H1 (cell line): ENCODE results near the gene ADD3. TPM values are rescaled to one million over a fixed set of nuclear protein-coding genes. Genes with fewer than 3 reads are reported as not detected.

ENCODE experiments used
- CTCF ChIA-PET: fragments of 300-600 bp; sonication (Branson Sonifier 250); formaldehyde crosslinking; loops from one replicate; lab custom pipeline; 2021; ENCODE audit not compliant: partially characterized antibody; lab: Charles Lee
- POLR2A ChIA-PET: fragments of 300-600 bp; sonication (Branson Sonifier 250); formaldehyde crosslinking; loops from one replicate; lab custom pipeline; 2021; ENCODE audit warnings: inconsistent platforms; ENCODE audit not compliant: partially characterized antibody; lab: Charles Lee
- DNase-seq, 2 experiments: peaks; one replicate each; pipeline versions ENCODE4 v3.0.0 to v3.0.0-alpha.2; 2010 to 2022; ENCODE audit warnings: low spot score in 2 of 2, low read depth in 1 of 2, mixed read lengths in 1 of 2
- FAIRE-seq: peaks from 2 replicates; lab custom pipeline; 2011; peaks lifted over from hg19 to GRCh38; lab: Jason Lieb, UNC
- H2AFZ ChIP-seq: 2 replicates; pipeline ENCODE4 v1.8.1; 2012; ENCODE audit warnings: low read length, inconsistent platforms
- H2AK5ac ChIP-seq: 2 replicates; pipeline ENCODE4 v1.6.1; 2013; ENCODE audit warnings: low read depth, low read length
- H2BK120ac ChIP-seq: replicated peaks from 2 replicates; pipeline ENCODE3; 2013; ENCODE audit warnings: low read depth, low read length, inconsistent platforms
- H2BK12ac ChIP-seq: 2 replicates; pipeline ENCODE4 v1.6.1; 2013; ENCODE audit warnings: low read depth, low read length
- H2BK15ac ChIP-seq: 2 replicates; pipeline ENCODE4 v1.6.1; 2013; ENCODE audit warnings: low read length
- H2BK20ac ChIP-seq: 2 replicates; pipeline ENCODE4 v1.6.1; 2013; ENCODE audit warnings: low read length
- H2BK5ac ChIP-seq: 2 replicates; pipeline ENCODE4 v1.6.1; 2013; ENCODE audit warnings: low read depth, low read length
- H3K14ac ChIP-seq: 2 replicates; pipeline ENCODE4 v1.6.1; 2013; ENCODE audit warnings: inconsistent platforms; ENCODE audit not compliant: insufficient read length
- H3K18ac ChIP-seq: 2 replicates; pipeline ENCODE4 v1.6.1; 2013; ENCODE audit warnings: low read length; ENCODE audit errors: extremely low read depth
- H3K23ac ChIP-seq: 2 replicates; pipeline ENCODE4 v1.6.1; 2013; ENCODE audit warnings: inconsistent platforms; ENCODE audit not compliant: insufficient read length
- H3K23me2 ChIP-seq: 2 replicates; pipeline ENCODE4 v1.6.1; 2013; ENCODE audit warnings: low read depth, low read length
- H3K27ac ChIP-seq: 2 replicates; pipeline ENCODE4 v1.6.1; 2011; ENCODE audit warnings: low read depth, low read length, inconsistent platforms
- H3K27me3 ChIP-seq, 4 experiments: replicated peaks in 1 of 4; 1 replicate in 1 of 4; 2 replicates in 3 of 4; pipeline versions ENCODE4 v1.6.1 to v1.8.1; 2011 to 2013; ENCODE audit warnings: low read length in 3 of 4, mild to moderate bottlenecking in 3 of 4, inconsistent platforms in 2 of 4, mixed read lengths in 2 of 4, moderate library complexity in 1 of 4; ENCODE audit not compliant: control insufficient read depth in 3 of 4, insufficient read depth in 3 of 4; ENCODE audit errors: extremely low read depth in 1 of 4
- H3K36me3 ChIP-seq, 4 experiments: 2 replicates each; pipeline versions ENCODE4 v1.6.1 to v1.8.1; 2011 to 2013; ENCODE audit warnings: mild to moderate bottlenecking in 4 of 4, low read length in 3 of 4, moderate library complexity in 2 of 4, control low read depth in 1 of 4, inconsistent platforms in 1 of 4; ENCODE audit not compliant: insufficient read depth in 4 of 4, control insufficient read depth in 2 of 4
- H3K4ac ChIP-seq: replicated peaks from 2 replicates; pipeline ENCODE3; 2013; ENCODE audit warnings: low read length, low read depth, mixed read lengths, inconsistent platforms; ENCODE audit not compliant: insufficient read length
- H3K4me1 ChIP-seq, 4 experiments: replicated peaks in 1 of 4; 1 replicate in 1 of 4; 2 replicates in 3 of 4; pipeline versions ENCODE4 v1.6.1 to v1.8.1; 2011 to 2013; ENCODE audit warnings: low read length in 3 of 4, inconsistent platforms in 2 of 4, mixed read lengths in 1 of 4; ENCODE audit not compliant: insufficient read depth in 4 of 4, control insufficient read depth in 3 of 4
- H3K4me2 ChIP-seq, 2 experiments: 2 replicates each; pipeline versions ENCODE4 v1.6.1 to v1.8.1; 2011 to 2013; ENCODE audit warnings: low read depth in 2 of 2, low read length in 2 of 2, control low read depth in 1 of 2, inconsistent platforms in 1 of 2, mild to moderate bottlenecking in 1 of 2; ENCODE audit not compliant: insufficient read depth in 1 of 2
- H3K4me3 ChIP-seq, 4 experiments: fragments of 200-600, 300-600 bp in 1 of 4; sonication (generic), shearing (Covaris generic), sonication (Bioruptor Twin) in 1 of 4; 2 replicates each; pipeline versions ENCODE4 v1.5.1 to v1.8.1; 2011 to 2016; ENCODE audit warnings: low read length in 4 of 4, low read depth in 3 of 4, control low read depth in 2 of 4, inconsistent platforms in 2 of 4, mild to moderate bottlenecking in 2 of 4, mixed read lengths in 1 of 4, moderate library complexity in 1 of 4; ENCODE audit not compliant: insufficient read depth in 2 of 4; ENCODE audit errors: extremely low read depth in 1 of 4
- H3K56ac ChIP-seq: replicated peaks from 2 replicates; pipeline ENCODE3; 2013; ENCODE audit warnings: low read depth, mild to moderate bottlenecking, mixed read lengths, low read length, inconsistent platforms; ENCODE audit not compliant: insufficient read length
- H3K79me1 ChIP-seq: 2 replicates; pipeline ENCODE4 v1.6.1; 2013; ENCODE audit warnings: low read depth, low read length, control low read depth
- H3K79me2 ChIP-seq, 2 experiments: 2 replicates each; pipeline versions ENCODE4 v1.6.1 to v1.8.1; 2012 to 2013; ENCODE audit warnings: low read length in 2 of 2, mild to moderate bottlenecking in 2 of 2, inconsistent platforms in 1 of 2; ENCODE audit not compliant: insufficient read depth in 2 of 2, control insufficient read depth in 1 of 2
- H3K9ac ChIP-seq, 4 experiments: replicated peaks in 1 of 4; 1 replicate in 1 of 4; 2 replicates in 3 of 4; pipeline versions ENCODE4 v1.6.1 to v1.8.1; 2011 to 2013; ENCODE audit warnings: low read depth in 3 of 4, low read length in 3 of 4, control low read depth in 2 of 4, mild to moderate bottlenecking in 2 of 4, moderate library complexity in 2 of 4, inconsistent platforms in 1 of 4; ENCODE audit errors: extremely low read depth in 1 of 4
- H3K9me3 ChIP-seq, 2 experiments: 2 replicates each; pipeline versions ENCODE4 v1.6.1 to v1.8.1; 2012 to 2013; ENCODE audit warnings: mild to moderate bottlenecking in 2 of 2, moderate library complexity in 2 of 2, control low read depth in 1 of 2, inconsistent platforms in 1 of 2, low read depth in 1 of 2, low read length in 1 of 2, mixed read lengths in 1 of 2; ENCODE audit not compliant: insufficient read depth in 2 of 2
- H4K20me1 ChIP-seq, 2 experiments: replicated peaks in 1 of 2; 2 replicates each; pipeline versions ENCODE3 to v1.8.1; 2011 to 2013; ENCODE audit warnings: inconsistent platforms in 2 of 2, low read length in 2 of 2, mild to moderate bottlenecking in 1 of 2; ENCODE audit not compliant: insufficient read depth in 2 of 2, control insufficient read depth in 1 of 2
- H4K5ac ChIP-seq: 2 replicates; pipeline ENCODE4 v1.6.1; 2013; ENCODE audit warnings: low read length, low read depth, mixed read lengths, inconsistent platforms; ENCODE audit not compliant: insufficient read length
- H4K8ac ChIP-seq: 2 replicates; pipeline ENCODE4 v1.8.0; 2013; ENCODE audit warnings: mild to moderate bottlenecking, moderate library complexity, low read length, inconsistent platforms; ENCODE audit not compliant: insufficient read depth; ENCODE audit errors: extremely low read depth
- H4K91ac ChIP-seq: replicated peaks from 2 replicates; pipeline ENCODE3; 2013; ENCODE audit warnings: low read length, mixed read lengths, inconsistent platforms; ENCODE audit not compliant: insufficient read length
- ASH2L ChIP-seq: fragments of 200-600, 300-600 bp; sonication (generic); IDR thresholded peaks from one replicate; pipeline ENCODE4 v1.7.1; 2017; ENCODE audit warnings: low read length
- ATF3 ChIP-seq: IDR thresholded peaks from 2 replicates; pipeline ENCODE4 v1.6.1; 2011; ENCODE audit warnings: low read depth, mild to moderate bottlenecking, low read length; ENCODE audit not compliant: insufficient read depth
- CBX8 ChIP-seq: fragments of 300-800, 300-1000 bp; sonication (generic); IDR thresholded peaks from 2 replicates; pipeline ENCODE4 v1.7.1; 2016; ENCODE audit warnings: low read depth, low read length, borderline replicate concordance
- E2F6 ChIP-seq: IDR thresholded peaks from 2 replicates; pipeline ENCODE4 v1.6.1; 2012; ENCODE audit warnings: inconsistent platforms
- FOSL1 ChIP-seq: IDR thresholded peaks from 2 replicates; pipeline ENCODE4 v1.6.1; 2011; ENCODE audit warnings: mild to moderate bottlenecking, low read depth, low read length, moderate library complexity; ENCODE audit not compliant: insufficient read depth
- GABPA ChIP-seq: IDR thresholded peaks from 2 replicates; pipeline ENCODE4 v1.6.1; 2011; ENCODE audit warnings: mild to moderate bottlenecking, low read length, moderate library complexity, borderline replicate concordance; ENCODE audit not compliant: insufficient read depth
- GTF2F1 ChIP-seq: IDR thresholded peaks from 2 replicates; pipeline ENCODE4 v1.6.1; 2012; ENCODE audit warnings: low read depth, low read length, improper control_type of control experiment, borderline replicate concordance
- KDM5A ChIP-seq: fragments of 200-600 bp; IDR thresholded peaks from 2 replicates; pipeline ENCODE4 v1.7.1; 2012; ENCODE audit warnings: mild to moderate bottlenecking, low read length, inconsistent platforms, mixed read lengths
- NRF1 ChIP-seq: IDR thresholded peaks from 2 replicates; pipeline ENCODE4 v1.6.1; 2011; ENCODE audit warnings: mild to moderate bottlenecking, low read depth, low read length, improper control_type of control experiment
- SAP30 ChIP-seq: fragments of 300-600 bp; sonication (generic); IDR thresholded peaks from 2 replicates; pipeline ENCODE4 v1.7.1; 2012; ENCODE audit warnings: low read length, moderate library complexity, mild to moderate bottlenecking, inconsistent platforms; ENCODE audit not compliant: insufficient read depth, insufficient replicate concordance
- SIN3A ChIP-seq, 2 experiments: IDR thresholded peaks in 1 of 2; conservative IDR thresholded peaks in 1 of 2; 2 replicates each; pipeline ENCODE4 v1.6.1; 2011 to 2012; ENCODE audit warnings: low read length in 2 of 2, improper control_type of control experiment in 1 of 2, low read depth in 1 of 2, mild to moderate bottlenecking in 1 of 2
- SP4 ChIP-seq: IDR thresholded peaks from 2 replicates; pipeline ENCODE4 v1.6.1; 2012; ENCODE audit warnings: low read length, inconsistent platforms
- TAF1 ChIP-seq: IDR thresholded peaks from 2 replicates; pipeline ENCODE4 v1.6.1; 2011; ENCODE audit warnings: mild to moderate bottlenecking, low read depth, low read length
- WGBS, 2 experiments: shearing (Covaris generic) in 1 of 2; methylation state at CpG; one replicate each; pipeline versions ENCODE4 v1.1.6 to v1.1.7; 2013 to 2015; ENCODE audit warnings: low lambda C conversion rate in 2 of 2, mixed read lengths in 2 of 2, inconsistent platforms in 1 of 2, low coverage in 1 of 2, missing lambda C conversion rate in 1 of 2; ENCODE audit not compliant: insufficient replicate concordance in 2 of 2, insufficient coverage in 1 of 2, insufficient read length in 1 of 2; ENCODE audit errors: extremely low coverage in 1 of 2, missing lambda C conversion rate in 1 of 2; 5-methylcytosine and 5-hydroxymethylcytosine counted together
- polyA plus RNA-seq, 7 experiments: library from polyadenylated mRNA; depleted of rRNA in 3 of 7; stranded (reverse) in 5 of 7; unstranded in 2 of 7; fragments of >200 nt in 5 of 7; fragments of 200-250 nt in 2 of 7; gene quantifications; 1 replicate in 5 of 7; 2 replicates in 1 of 7; 4 replicates in 1 of 7; pipeline versions ENCODE4 v1.2.1 to v1.2.3, GENCODE V29; 2011 to 2013; ENCODE audit warnings: missing spikeins in 2 of 7, mixed read lengths in 2 of 7
- total RNA-seq: library from RNA; stranded (reverse); fragmentation: NEBNext Ultra II Directional; extraction: Animal tissue kit (Norgen Biotek cat#: 25700); gene quantifications from 2 replicates; pipeline ENCODE4 v1.2.1, GENCODE V29; 2021

Gene ADD3
- total and polyA plus RNA-seq, 2 of the 8 experiments (the other 6 are each of a cell fraction or from before 2014, with no cell fraction given): 44.7 to 85.6 TPM

GRCh38 chr10:109963439-109963838 is 44.3 kb upstream of the ADD3 start:
- H3K79me2 ChIP-seq: no peaks in the 10 kb centered on the region
- no peaks in the 10 kb centered on the region for H4K20me1 ChIP-seq
- no peak overlapping the region for H3K4me3 ChIP-seq
- 93% methylated on average over 5 of the region's 5 CpGs; no CpG with 5 or more reads in 1 of the 2 experiments for WGBS, 2 experiments
- H2AFZ ChIP-seq: no peak overlapping the region
- no peak overlapping the region for H2BK120ac ChIP-seq
- FAIRE-seq (no peak), DNase-seq (no peak)
- H3K23ac ChIP-seq: no peak overlapping the region
- no peak overlapping the region for H4K8ac ChIP-seq
- no peak overlapping the region for H2AK5ac ChIP-seq
- H3K9me3 ChIP-seq: no peaks in the 10 kb centered on the region
- no peak overlapping the region for H4K91ac ChIP-seq
- H3K27me3 ChIP-seq: no peaks in the 10 kb centered on the region
- H3K56ac ChIP-seq: no peak overlapping the region
- ChIA-PET POLR2A (interaction anchor here (1.1 to 1.2 kb wide), 2 partner anchors 13 to 29 kb away, joined by 3 to 5 read pairs; no protein-coding TSS in a partner anchor), CTCF (interaction anchor here (1.5 to 2.6 kb wide), 4 partner anchors 8 to 79 kb away, joined by 4 to 17 read pairs (median 8); no protein-coding TSS in a partner anchor)
- no peak overlapping the region for H3K4ac ChIP-seq
- no peak overlapping the region for H3K4me2 ChIP-seq
- no peak overlapping the region for H3K18ac ChIP-seq
- H3K79me1 ChIP-seq: no peaks in the 10 kb centered on the region
- no peak overlapping the region for H3K9ac ChIP-seq
- no peak overlapping the region for H4K5ac ChIP-seq
- H3K4me1 ChIP-seq: peaks cover 8 to 19% (median 11%) of the 10 kb centered on the region in 4 experiments; a peak in 6 of 7 replicates
- no peaks in the 10 kb centered on the region; the same call in 1 of the 2 replicates for H3K23me2 ChIP-seq
- H2BK20ac ChIP-seq: no peak overlapping the region
- H2BK12ac ChIP-seq: no peak overlapping the region
- no peak overlapping the region for H3K14ac ChIP-seq
- H3K36me3 ChIP-seq: no peaks in the 10 kb centered on the region
- no peak overlapping the region for H3K27ac ChIP-seq
- H2BK15ac ChIP-seq: no peak overlapping the region
- H2BK5ac ChIP-seq: no peak overlapping the region
- TF ChIP-seq SIN3A (conservative IDR thresholded peaks at IDR 0.05 in 1 of 2, IDR thresholded peaks at IDR 0.05 in 1 of 2; ENCODE audit: low read depth in 1 of 2, low read length in 2 of 2): no peak
- no peak for TF ChIP-seq GTF2F1
- no peak for TF ChIP-seq ASH2L
- TF ChIP-seq KDM5A: no peak
- TF ChIP-seq ATF3: no peak
- no peak for TF ChIP-seq E2F6
- no peak for TF ChIP-seq SP4
- TF ChIP-seq GABPA: no peak
- TF ChIP-seq TAF1: no peak
- no peak for TF ChIP-seq CBX8
- TF ChIP-seq SAP30: no peak
- no peak for TF ChIP-seq NRF1
- TF ChIP-seq FOSL1: no peak
